ENCODE data around the gene SPNS3. TPM values are rescaled to one million over a fixed set of nuclear protein-coding genes. Genes with fewer than 3 reads are reported as not detected.

The SPNS3 gene
- total and polyA plus RNA-seq, 2 of the 4 experiments (the other 2 are of a cell fraction): 0.18 TPM; not detected in 1

DNA sequence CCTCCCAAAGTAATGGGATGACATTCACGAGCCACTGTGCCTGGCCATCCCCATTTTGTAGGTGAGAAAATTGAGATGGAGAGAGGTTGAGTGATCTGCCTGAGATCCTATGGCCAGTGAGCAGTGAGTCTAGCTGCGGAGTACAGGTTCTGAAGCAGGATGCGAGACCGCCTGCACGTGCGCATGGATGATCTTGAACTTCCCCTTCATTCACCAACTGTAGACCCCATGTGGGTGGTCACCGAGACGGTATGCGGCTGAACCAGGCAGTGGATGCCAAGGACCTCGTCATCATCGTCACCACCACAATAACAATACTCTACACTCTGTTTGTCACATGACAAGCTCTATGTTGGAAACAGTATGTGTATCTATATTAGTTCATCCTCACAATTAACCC is 6.2 kb upstream of the SPNS3 start:
- dilution Hi-C loops (cut with HindIII; ENCODE audit: low sequenced_read_pairs, unreplicated experiment): no loop called here
- H4K91ac ChIP-seq (ENCODE audit: insufficient read depth, low read depth, low read length): no peak overlapping the region
- intact Hi-C loops (cut with micrococcal nuclease): no loop called here

More for the DNA sequence above, 6.2 kb upstream of the SPNS3 start:
- Histone ChIP-seq H4K8ac (ENCODE audit: low read depth in 2 of 2, low read length in 2 of 2) (no peak overlapping the region), H2BK20ac (ENCODE audit: low read depth, low read length) (no peak overlapping the region), H3K18ac (ENCODE audit: low read depth, low read length) (no peak overlapping the region), H3K36me3 (ENCODE audit: control insufficient read depth, insufficient read depth, low read length) (no peaks in the 10 kb centered on the region), H2BK120ac (ENCODE audit: low read depth, low read length) (no peak overlapping the region), H3K4me3 (ENCODE audit: insufficient read depth, low read depth, low read length) (no peak overlapping the region), H3K9ac (ENCODE audit: low read depth, low read length) (no peak overlapping the region), H4K5ac (ENCODE audit: low read depth, low read length) (no peak overlapping the region), H3K56ac (ENCODE audit: extremely low read depth, insufficient read depth, low read length) (no peak overlapping the region), H3K9me1 (ENCODE audit: insufficient read depth, low read length) (no peaks in the 10 kb centered on the region), H4K20me1 (ENCODE audit: insufficient read depth, low read length) (no peaks in the 10 kb centered on the region), H2BK5ac (ENCODE audit: low read depth, low read length, poor library complexity, severe bottlenecking) (no peak overlapping the region), H2AK5ac (ENCODE audit: low read depth, low read length) (no peak overlapping the region), H3K79me1 (ENCODE audit: low read depth in 1 of 2, low read length in 2 of 2) (no peaks in the 10 kb centered on the region), H3K27ac (ENCODE audit: insufficient read depth, low read length) (no peak overlapping the region), H3K14ac (replicated peaks; ENCODE audit: low read depth, low read length) (no peak overlapping the region), H2AFZ (replicated peaks; ENCODE audit: low read length, poor library complexity) (no peak overlapping the region), H3K27me3 (ENCODE audit: control insufficient read depth, insufficient read depth, low read length) (no peaks in the 10 kb centered on the region; the same call in 1 of the 2 replicates), H3K4ac (ENCODE audit: low read depth, low read length) (no peak overlapping the region), H3K4me1 (ENCODE audit: control insufficient read depth, insufficient read depth, low read length) (no peaks in the 10 kb centered on the region), H3K4me2 (ENCODE audit: low read depth, low read length) (no peak overlapping the region), H2AK9ac (replicated peaks; ENCODE audit: low read depth, low read length, poor library complexity) (no peak overlapping the region), H3K9me3 (ENCODE audit: control insufficient read depth, insufficient read depth, low read length) (no peaks in the 10 kb centered on the region; the same call in 1 of the 2 replicates), H3K23ac (ENCODE audit: low read depth, low read length) (no peak overlapping the region), H2BK15ac (ENCODE audit: low read depth, low read length) (no peak overlapping the region)
- in situ Hi-C loops (cut with MboI; ENCODE audit: low sequenced_read_pairs): loop anchor here (10.0 kb wide), 1 partner anchor 197 kb away; no protein-coding TSS in a partner anchor
- DNase-seq (no peak), ATAC-seq (ENCODE audit: low read depth) (no peak)
- POLR2A ChIA-PET (ENCODE audit: unreplicated experiment): no interaction called here
- no peak for TF ChIP-seq BHLHE40 (IDR thresholded peaks at IDR 0.05; ENCODE audit: low read depth, low read length)
- no TSS peak for BruUV-seq (replicated peaks)
- CTCF ChIA-PET: no interaction called here
- WGBS, 2 experiments (ENCODE audit: extremely low coverage in 2 of 2, insufficient read length in 1 of 2): 77% methylated on average over 6 of the region's 11 CpGs; no CpG with 5 or more reads in 1 of the 2 experiments

All from IMR-90 (cell line).